Measurements from ENCODE around the gene DOC2A. TPM values are rescaled to one million over a fixed set of nuclear protein-coding genes. Genes with fewer than 3 reads are reported as not detected.

DOC2A gene
- total and polyA plus RNA-seq, 9 of the 15 experiments (the other 6 are each of a cell fraction or from before 2014, with no cell fraction given), result 0.03 to 0.38 (median 0.28) TPM; not detected in 1

DNA sequence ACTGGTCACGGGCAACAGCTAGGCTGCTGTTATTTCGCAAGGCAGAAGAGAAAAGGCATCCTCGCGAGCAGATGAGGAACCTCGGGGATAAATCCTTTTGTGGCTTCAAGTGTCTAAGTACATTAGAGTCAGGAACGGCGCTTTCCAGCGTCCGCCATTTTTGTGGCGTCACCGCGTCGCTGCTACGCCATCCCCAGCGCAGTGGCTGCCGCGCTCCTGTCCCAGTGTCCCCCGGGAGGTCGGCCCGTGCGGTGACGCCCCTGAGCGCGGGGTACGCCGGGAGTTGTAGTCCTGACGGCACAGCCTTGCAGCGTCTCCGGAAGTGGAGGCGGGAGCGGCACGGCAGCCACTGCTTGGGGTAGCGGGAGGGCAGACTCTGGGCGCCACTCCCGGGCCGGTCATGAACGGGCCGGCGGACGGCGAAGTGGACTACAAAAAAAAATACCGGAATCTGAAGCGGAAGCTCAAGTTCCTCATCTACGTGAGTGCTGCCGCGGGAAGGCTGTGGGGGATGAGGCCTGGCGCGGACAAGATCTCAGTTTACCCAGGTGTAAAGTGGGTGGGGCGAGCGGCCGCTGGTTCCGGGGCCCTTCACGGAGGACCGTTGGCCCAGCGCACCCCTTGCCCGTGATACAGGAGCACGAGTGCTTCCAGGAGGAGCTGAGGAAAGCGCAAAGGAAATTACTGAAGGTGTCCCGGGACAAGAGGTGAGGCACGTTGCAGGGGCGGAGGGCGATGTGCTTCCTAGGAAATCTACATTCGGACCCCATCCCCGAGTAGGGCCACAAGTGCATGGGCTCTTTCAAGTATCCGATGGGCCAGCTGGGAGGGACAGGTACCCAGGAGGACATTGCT lies 14.7 kb downstream of the DOC2A start, which contains the start of gene INO80E (continued):
- TF ChIP-seq ZBED1 (IDR thresholded peaks at IDR 0.05), result no peak
- no peak for TF ChIP-seq ZNF764 (CRISPR knock-in tag; IDR thresholded peaks at IDR 0.05; ENCODE audit: low read depth)
- no peak for TF ChIP-seq NFXL1 (CRISPR knock-in tag; IDR thresholded peaks at IDR 0.05)
- no peak for TF ChIP-seq ZNF174 (CRISPR knock-in tag; IDR thresholded peaks at IDR 0.05)
- TF ChIP-seq ZNF3 (CRISPR knock-in tag; IDR thresholded peaks at IDR 0.05), result no peak
- no peak for TF ChIP-seq CBX1 (IDR thresholded peaks at IDR 0.05; ENCODE audit: low read depth)
- no peak for TF ChIP-seq ZNF609 (CRISPR knock-in tag; IDR thresholded peaks at IDR 0.05; ENCODE audit: borderline replicate concordance)
- no peak for TF ChIP-seq RUNX1 (IDR thresholded peaks at IDR 0.05; ENCODE audit: low read depth)
- peak; percentile 89 for TF ChIP-seq SP1 (CRISPR knock-in tag; IDR thresholded peaks at IDR 0.05)
- TF ChIP-seq, protein P1, sequence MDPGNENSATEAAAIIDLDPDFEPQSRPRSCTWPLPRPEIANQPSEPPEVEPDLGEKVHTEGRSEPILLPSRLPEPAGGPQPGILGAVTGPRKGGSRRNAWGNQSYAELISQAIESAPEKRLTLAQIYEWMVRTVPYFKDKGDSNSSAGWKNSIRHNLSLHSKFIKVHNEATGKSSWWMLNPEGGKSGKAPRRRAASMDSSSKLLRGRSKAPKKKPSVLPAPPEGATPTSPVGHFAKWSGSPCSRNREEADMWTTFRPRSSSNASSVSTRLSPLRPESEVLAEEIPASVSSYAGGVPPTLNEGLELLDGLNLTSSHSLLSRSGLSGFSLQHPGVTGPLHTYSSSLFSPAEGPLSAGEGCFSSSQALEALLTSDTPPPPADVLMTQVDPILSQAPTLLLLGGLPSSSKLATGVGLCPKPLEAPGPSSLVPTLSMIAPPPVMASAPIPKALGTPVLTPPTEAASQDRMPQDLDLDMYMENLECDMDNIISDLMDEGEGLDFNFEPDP (CRISPR knock-in tag; IDR thresholded peaks at IDR 0.05), result no peak
- TF ChIP-seq TAF1 (IDR thresholded peaks at IDR 0.05; ENCODE audit: control insufficient read depth, extremely low read depth, insufficient read depth, low read length, severe bottlenecking), result peak; percentile 76
- peak; percentile 54; the same call in 1 of the 2 replicates for TF ChIP-seq JUN (IDR thresholded peaks at IDR 0.05; ENCODE audit: borderline replicate concordance, low read depth, low read length)
- peak; percentile 84; the same call in 1 of the 2 replicates for TF ChIP-seq JUN (CRISPR knock-in tag; IDR thresholded peaks at IDR 0.05; ENCODE audit: borderline replicate concordance)
- peak; percentile 92 for TF ChIP-seq SIN3B (IDR thresholded peaks at IDR 0.05; ENCODE audit: low read depth)
- no peak for TF ChIP-seq POLR2AphosphoS2 (IDR thresholded peaks at IDR 0.05; ENCODE audit: low read length)
- TF ChIP-seq ZNF121 (CRISPR knock-in tag; conservative IDR thresholded peaks at IDR 0.05), result no peak
- no peak for TF ChIP-seq TFE3 (CRISPR knock-in tag; IDR thresholded peaks at IDR 0.05)
- peak; percentile 76 for TF ChIP-seq TAF7 (tag; IDR thresholded peaks at IDR 0.05)
- TF ChIP-seq NRF1 (conservative IDR thresholded peaks at IDR 0.05 in 1 of 2, IDR thresholded peaks at IDR 0.05 in 1 of 2), result no peak
- no peak for TF ChIP-seq KAT2B (IDR thresholded peaks at IDR 0.05; ENCODE audit: low read depth, low read length)
